Smooth muscle cell (in vitro differentiated cells): ENCODE data around the gene HTN3. TPM values are rescaled to one million over a fixed set of nuclear protein-coding genes. Genes with fewer than 3 reads are reported as not detected.

Source experiments
- polyA plus RNA-seq: library from polyadenylated mRNA; unstranded; fragments of >200 nt; fragmentation: Nextera tagmentation; extraction: Ambion mirVana; gene quantifications from 2 replicates; pipeline ENCODE4 v1.2.1, GENCODE V29; 2016
- total RNA-seq: library from RNA; depleted of rRNA; stranded (reverse); fragments of >200 nt; gene quantifications from 2 replicates; pipeline ENCODE4 v1.2.3, GENCODE V29; 2014

The HTN3 gene
- total and polyA plus RNA-seq, 2 experiments from 2014 or later, result 1.1 TPM; not detected in 1

Other genes with a start within 250 kb of the HTN3 start
- not detected in 2 replicates for gene SULT1E1, start 168.3 kb upstream of the HTN3 start, total RNA-seq
- not detected in 2 replicates for gene SULT1E1, start 168.3 kb upstream of the HTN3 start, polyA plus RNA-seq
- gene CSN1S1, start 97.4 kb upstream of the HTN3 start, total RNA-seq, result not detected in 2 replicates
- not detected in 2 replicates for gene CSN1S1, start 97.4 kb upstream of the HTN3 start, polyA plus RNA-seq
- not detected in 2 replicates for gene CSN2, start 62.7 kb upstream of the HTN3 start, total RNA-seq
- gene CSN2, start 62.7 kb upstream of the HTN3 start, polyA plus RNA-seq, result not detected in 2 replicates
- not detected in 2 replicates for gene STATH, start 32.5 kb upstream of the HTN3 start, total RNA-seq
- gene STATH, start 32.5 kb upstream of the HTN3 start, polyA plus RNA-seq, result not detected in 2 replicates
- gene HTN1, start 22.0 kb downstream of the HTN3 start, total RNA-seq, result 0.54 TPM in 1 of 2 replicates, not detected in the other
- 1.8 TPM in 1 of 2 replicates, not detected in the other for gene HTN1, start 22.0 kb downstream of the HTN3 start, polyA plus RNA-seq
- not detected in 2 replicates for gene PRR27, start 125.8 kb downstream of the HTN3 start, total RNA-seq
- not detected in 2 replicates for gene PRR27, start 125.8 kb downstream of the HTN3 start, polyA plus RNA-seq
- 0.18 and 0.54 TPM in 2 replicates for gene ODAM, start 167.3 kb downstream of the HTN3 start, total RNA-seq
- gene ODAM, start 167.3 kb downstream of the HTN3 start, polyA plus RNA-seq, result 0.93 and 1.5 TPM in 2 replicates
- 5.6 and 16.1 TPM in 2 replicates for gene FDCSP, start 197.7 kb downstream of the HTN3 start, total RNA-seq
- gene FDCSP, start 197.7 kb downstream of the HTN3 start, polyA plus RNA-seq, result 5.1 and 12.5 TPM in 2 replicates
- gene CSN3, start 214.1 kb downstream of the HTN3 start, total RNA-seq, result not detected in 2 replicates
- gene CSN3, start 214.1 kb downstream of the HTN3 start, polyA plus RNA-seq, result not detected in 2 replicates